ENCODE measurements around the gene KCNAB1.

KCNAB1 gene

GRCh38 chr3:156417559-156418132, 297.3 kb downstream of the KCNAB1 start:
- no peak for FAIRE-seq

- FAIRE-seq, result no peak
Observed at GRCh38 chr3:156418428-156418827, 298.1 kb downstream of the KCNAB1 start.

GRCh38 chr3:156421534-156421933, 301.2 kb downstream of the KCNAB1 start:
- no peak for FAIRE-seq

- FAIRE-seq, result no peak
Observed at GRCh38 chr3:156424758-156425157, 304.4 kb downstream of the KCNAB1 start.

- FAIRE-seq, result no peak
Observed at GRCh38 chr3:156425651-156426050, 305.3 kb downstream of the KCNAB1 start.

- FAIRE-seq, result no peak
Observed at GRCh38 chr3:156429125-156429524, 308.7 kb downstream of the KCNAB1 start.

- FAIRE-seq, result no peak
Observed at GRCh38 chr3:156431334-156432124, 311.2 kb downstream of the KCNAB1 start.

GRCh38 chr3:156432563-156432962, 312.2 kb downstream of the KCNAB1 start:
- FAIRE-seq, result no peak

GRCh38 chr3:156433138-156433537, 312.8 kb downstream of the KCNAB1 start:
- FAIRE-seq, result no peak

- no peak for FAIRE-seq
Observed at GRCh38 chr3:156433910-156434309, 313.5 kb downstream of the KCNAB1 start.

GRCh38 chr3:156434921-156435320, 314.5 kb downstream of the KCNAB1 start:
- FAIRE-seq, result no peak

GRCh38 chr3:156443079-156443478, 322.7 kb downstream of the KCNAB1 start:
- FAIRE-seq, result no peak

- FAIRE-seq, result no peak
Observed at GRCh38 chr3:156445117-156446090, 325.0 kb downstream of the KCNAB1 start.

GRCh38 chr3:156448300-156448699, 327.9 kb downstream of the KCNAB1 start:
- FAIRE-seq, result no peak

- no peak for FAIRE-seq
Observed at GRCh38 chr3:156449710-156450574, 329.6 kb downstream of the KCNAB1 start.

- no peak for FAIRE-seq
Observed at GRCh38 chr3:156455839-156456238, 335.5 kb downstream of the KCNAB1 start.

- no peak for FAIRE-seq
Observed at GRCh38 chr3:156456771-156457224, 336.4 kb downstream of the KCNAB1 start.

- FAIRE-seq, result no peak
Observed at GRCh38 chr3:156459434-156459833, 339.1 kb downstream of the KCNAB1 start.

GRCh38 chr3:156460206-156460611, 339.8 kb downstream of the KCNAB1 start:
- no peak for FAIRE-seq

GRCh38 chr3:156461889-156462288, 341.5 kb downstream of the KCNAB1 start:
- no peak for FAIRE-seq

GRCh38 chr3:156463123-156463522, 342.7 kb downstream of the KCNAB1 start:
- no peak for FAIRE-seq

- no peak for FAIRE-seq
Observed at GRCh38 chr3:156465194-156465593, 344.8 kb downstream of the KCNAB1 start.

Measured in A204.1 (cell line).